Thyroid gland (tissue), 4 donors: ENCODE measurements around the gene PTPRN. TPM values are rescaled to one million over a fixed set of nuclear protein-coding genes. Genes with fewer than 3 reads are reported as not detected.

ENCODE experiments used
- DNase-seq, 2 donors: peaks; one replicate each; pipeline ENCODE4 v3.0.0-alpha.2; 2019
- H3K27ac ChIP-seq, 3 donors: fragments of 200-600 bp; sonication (generic); 1 replicate in 2 of 3; 2 replicates in 1 of 3; pipeline ENCODE4 v1.5.1; 2016 to 2019; ENCODE audit warnings: mild to moderate bottlenecking in 1 of 3, moderate library complexity in 1 of 3
- H3K27me3 ChIP-seq: fragments of 200-600 bp; sonication (generic); one replicate; pipeline ENCODE4 v1.5.1; 2019
- H3K36me3 ChIP-seq, 2 donors: fragments of 200-600 bp; sonication (generic); one replicate each; pipeline ENCODE4 v1.5.1; 2016 to 2019
- H3K4me1 ChIP-seq, 2 donors: fragments of 200-600 bp; sonication (generic); one replicate each; pipeline ENCODE4 v1.5.1; 2017 to 2019
- H3K4me3 ChIP-seq, 3 donors: fragments of 200-600 bp; sonication (generic); replicated peaks in 1 of 3; 1 replicate in 2 of 3; 2 replicates in 1 of 3; pipeline ENCODE4 v1.5.1; 2016; ENCODE audit warnings: mild to moderate bottlenecking in 1 of 3
- H3K9me3 ChIP-seq: fragments of 200-600 bp; sonication (generic); one replicate; pipeline ENCODE4 v1.5.1; 2017
- POLR2A ChIP-seq, 2 donors: fragments of 450-650 bp; IDR thresholded peaks; one replicate each; pipeline ENCODE4 v1.6.1; 2017; ENCODE audit warnings: antibody characterized with exemption in 2 of 2, mild to moderate bottlenecking in 2 of 2, moderate library complexity in 1 of 2
- WGBS, 2 donors: methylation state at CpG; one replicate each; pipeline ENCODE4 v1.1.5; 2017; 5-methylcytosine and 5-hydroxymethylcytosine counted together
- intact Hi-C: fragments of 100-400 bp; cut with DNase I; formaldehyde crosslinking; loops from one replicate; pipeline ENCODE4 v1.15.1; 2023
- total RNA-seq, 4 donors: library from RNA; depleted of rRNA; stranded (reverse); fragments of >200 nt; gene quantifications; one replicate each; pipeline ENCODE4 v1.2.3, GENCODE V29; 2016
- TF ChIP-seq, protein P1 (sequence below), 6 experiments: fragments of 200-600 bp in 3 of 6; fragments of 450-650 bp in 3 of 6; sonication (generic) in 3 of 6; IDR thresholded peaks; one replicate each; pipeline ENCODE4 v1.5.1; 2016 to 2019; ENCODE audit warnings: antibody characterized with exemption in 6 of 6, mild to moderate bottlenecking in 2 of 6, inconsistent platforms in 1 of 6, moderate library complexity in 1 of 6

The PTPRN gene
- total RNA-seq, 4 donors from 2014 or later: 1.9 to 4.6 (median 4.4) TPM; not detected in 1

DNA sequence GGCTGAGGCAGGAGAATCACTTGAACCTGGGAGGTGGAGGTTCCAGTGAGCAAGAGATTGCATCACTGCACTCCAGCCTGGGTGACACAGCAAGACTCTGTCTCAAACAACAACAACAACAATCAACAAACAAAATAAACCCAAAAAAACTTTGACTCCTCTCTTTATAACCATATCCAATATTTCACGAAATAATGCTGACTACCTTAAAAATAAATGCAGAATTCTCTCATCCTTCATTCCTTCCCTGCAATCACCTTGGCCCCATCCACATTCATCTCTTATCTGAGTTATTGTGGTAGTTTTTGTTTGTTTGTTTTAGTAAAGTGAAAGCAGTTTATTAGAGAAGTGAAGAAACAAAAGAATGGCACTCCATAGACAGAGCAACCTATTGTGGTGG is 3.2 kb downstream of the PTPRN start:
- 83 to 85% methylated on average over 1 of the region's 1 CpG for WGBS, 2 donors
- intact Hi-C loops: no loop called here
- H3K9me3 ChIP-seq: no peaks in the 10 kb centered on the region
- H3K27ac ChIP-seq: no peak overlapping the region
- no peaks in the 10 kb centered on the region for H3K4me1 ChIP-seq
- no peak overlapping the region for H3K4me3 ChIP-seq
- DNase-seq: no peak
- H3K27me3 ChIP-seq: peaks cover 10% of the 10 kb centered on the region
- no peaks in the 10 kb centered on the region for H3K36me3 ChIP-seq
- no peak for TF ChIP-seq POLR2A (IDR thresholded peaks at IDR 0.05)
- TF ChIP-seq, protein P1, sequence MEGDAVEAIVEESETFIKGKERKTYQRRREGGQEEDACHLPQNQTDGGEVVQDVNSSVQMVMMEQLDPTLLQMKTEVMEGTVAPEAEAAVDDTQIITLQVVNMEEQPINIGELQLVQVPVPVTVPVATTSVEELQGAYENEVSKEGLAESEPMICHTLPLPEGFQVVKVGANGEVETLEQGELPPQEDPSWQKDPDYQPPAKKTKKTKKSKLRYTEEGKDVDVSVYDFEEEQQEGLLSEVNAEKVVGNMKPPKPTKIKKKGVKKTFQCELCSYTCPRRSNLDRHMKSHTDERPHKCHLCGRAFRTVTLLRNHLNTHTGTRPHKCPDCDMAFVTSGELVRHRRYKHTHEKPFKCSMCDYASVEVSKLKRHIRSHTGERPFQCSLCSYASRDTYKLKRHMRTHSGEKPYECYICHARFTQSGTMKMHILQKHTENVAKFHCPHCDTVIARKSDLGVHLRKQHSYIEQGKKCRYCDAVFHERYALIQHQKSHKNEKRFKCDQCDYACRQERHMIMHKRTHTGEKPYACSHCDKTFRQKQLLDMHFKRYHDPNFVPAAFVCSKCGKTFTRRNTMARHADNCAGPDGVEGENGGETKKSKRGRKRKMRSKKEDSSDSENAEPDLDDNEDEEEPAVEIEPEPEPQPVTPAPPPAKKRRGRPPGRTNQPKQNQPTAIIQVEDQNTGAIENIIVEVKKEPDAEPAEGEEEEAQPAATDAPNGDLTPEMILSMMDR (IDR thresholded peaks at IDR 0.05): no peak

DNA sequence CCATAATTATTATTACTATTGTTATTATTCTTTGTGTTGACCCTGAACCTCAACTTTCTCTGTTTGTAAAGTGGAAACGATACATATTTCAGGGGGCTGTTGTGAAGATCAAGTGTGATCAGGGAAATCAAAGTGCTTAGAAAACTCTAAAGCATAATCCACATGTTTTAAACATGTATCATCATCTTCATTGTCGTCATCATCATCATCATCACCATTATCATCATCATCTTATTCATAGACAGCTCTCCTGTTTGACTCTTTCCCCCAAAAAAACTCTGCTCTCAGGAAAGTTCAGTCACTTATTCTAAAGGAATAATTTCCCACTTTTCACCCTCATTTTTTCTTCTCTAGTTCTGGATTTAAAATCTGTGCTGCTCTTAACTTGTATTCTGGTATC is 5.0 kb downstream of the PTPRN start:
- no peaks in the 10 kb centered on the region for H3K9me3 ChIP-seq
- no peak for TF ChIP-seq POLR2A (IDR thresholded peaks at IDR 0.05)
- TF ChIP-seq, protein P1 (IDR thresholded peaks at IDR 0.05): no peak
- H3K4me1 ChIP-seq: no peaks in the 10 kb centered on the region
- intact Hi-C loops: no loop called here
- H3K4me3 ChIP-seq: no peak overlapping the region
- 55% methylated on average over 2 of the region's 2 CpGs for WGBS, 2 donors
- H3K27me3 ChIP-seq: peaks cover 9% of the 10 kb centered on the region
- no peaks in the 10 kb centered on the region for H3K36me3 ChIP-seq
- H3K27ac ChIP-seq: no peak overlapping the region
- no peak for DNase-seq

DNA sequence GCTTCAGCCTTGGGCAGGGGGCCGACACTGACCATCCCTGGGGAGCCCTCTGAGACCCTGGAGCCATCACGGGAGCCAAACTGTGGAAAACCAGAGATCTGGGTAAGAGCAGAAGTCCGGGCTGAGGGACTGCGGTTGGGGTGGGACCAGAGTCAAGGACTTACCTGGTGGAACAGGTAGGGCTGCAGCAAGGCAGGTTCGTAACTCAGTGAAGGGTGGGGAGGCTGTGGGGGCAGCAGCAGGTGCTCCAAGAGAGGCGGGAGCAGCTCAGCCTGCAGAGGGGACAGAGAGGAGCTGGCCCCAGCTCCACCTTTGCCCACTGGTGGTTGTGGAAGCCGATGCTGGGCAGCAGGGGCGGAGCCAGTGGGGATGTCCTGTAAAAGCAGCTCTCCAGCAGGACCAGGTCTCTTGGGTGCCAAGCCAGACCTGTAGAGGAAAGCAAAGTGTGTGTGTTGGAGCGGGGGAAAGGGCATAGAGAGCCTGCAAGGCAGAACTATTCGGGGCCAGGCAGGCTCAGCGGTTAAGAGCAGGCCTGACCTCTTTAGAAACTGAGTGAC is 6.7 kb downstream of the PTPRN start:
- H3K9me3 ChIP-seq: no peaks in the 10 kb centered on the region
- DNase-seq: no peak
- TF ChIP-seq, protein P1 (IDR thresholded peaks at IDR 0.05): no peak
- TF ChIP-seq POLR2A (IDR thresholded peaks at IDR 0.05): no peak
- H3K27ac ChIP-seq: no peak overlapping the region
- 54 to 55% methylated on average over 10 of the region's 11 CpGs for WGBS, 2 donors
- no peaks in the 10 kb centered on the region for H3K27me3 ChIP-seq
- no peaks in the 10 kb centered on the region for H3K36me3 ChIP-seq
- intact Hi-C loops: no loop called here
- no peak overlapping the region for H3K4me3 ChIP-seq
- H3K4me1 ChIP-seq: no peaks in the 10 kb centered on the region

DNA sequence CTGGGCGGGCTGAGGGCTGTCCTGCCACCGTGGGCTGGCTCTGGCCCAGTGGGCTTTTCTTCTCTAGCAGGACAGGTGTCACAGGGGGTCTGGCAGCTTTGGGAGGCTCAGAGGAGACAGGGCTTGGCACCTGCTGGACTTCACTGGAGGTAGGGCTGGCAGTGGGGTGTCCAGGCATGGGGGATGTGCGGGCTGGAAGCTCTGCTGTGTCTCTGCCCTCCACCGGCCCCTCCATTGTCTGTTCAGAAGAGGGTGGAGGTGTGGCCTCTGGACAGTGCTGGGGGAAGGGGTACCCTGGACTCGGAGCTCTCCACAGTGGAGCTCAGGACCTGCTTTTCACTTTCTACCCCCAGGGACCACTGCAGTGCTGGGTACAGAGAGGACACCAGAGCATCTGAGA is 9.2 kb downstream of the PTPRN start:
- DNase-seq: no peak
- Histone ChIP-seq H3K27me3 (no peaks in the 10 kb centered on the region), H3K9me3 (no peaks in the 10 kb centered on the region), H3K27ac (no peak overlapping the region), H3K36me3 (no peaks in the 10 kb centered on the region), H3K4me1 (peaks cover 2 to 3% of the 10 kb centered on the region in 2 donors), H3K4me3 (no peak overlapping the region)
- 52 to 60% methylated on average over 5 of the region's 5 CpGs for WGBS, 2 donors
- TF ChIP-seq, protein P1 (IDR thresholded peaks at IDR 0.05): no peak
- TF ChIP-seq POLR2A (IDR thresholded peaks at IDR 0.05): no peak
- intact Hi-C loops: no loop called here

DNA sequence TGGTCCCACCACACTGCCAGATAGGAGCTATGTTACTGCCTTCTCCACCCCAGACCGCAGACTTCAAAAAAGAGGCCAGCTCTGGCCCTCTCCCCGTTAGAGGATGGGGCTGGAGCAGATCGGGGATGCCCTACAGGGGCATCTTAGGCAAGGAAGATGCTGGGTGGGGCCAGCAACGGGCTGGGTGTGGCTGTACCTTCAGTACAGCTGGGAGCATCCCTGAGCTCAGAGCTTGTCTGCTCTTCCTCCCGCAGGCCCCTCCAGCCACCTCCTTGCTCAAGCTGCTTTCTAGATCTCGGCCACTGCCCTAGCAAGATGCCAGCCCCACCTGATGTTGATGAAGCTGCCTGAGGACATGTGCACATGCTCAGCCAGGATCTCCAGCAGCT is 9.8 kb downstream of the PTPRN start:
- H3K4me3 ChIP-seq: no peak overlapping the region
- no peaks in the 10 kb centered on the region for H3K27me3 ChIP-seq
- no peak for DNase-seq
- no peaks in the 10 kb centered on the region for H3K9me3 ChIP-seq
- no peak for TF ChIP-seq POLR2A (IDR thresholded peaks at IDR 0.05)
- TF ChIP-seq, protein P1 (IDR thresholded peaks at IDR 0.05): no peak
- H3K27ac ChIP-seq: no peak overlapping the region
- WGBS, 2 donors: 73% methylated on average over 3 to 5 of the region's 6 CpGs
- H3K4me1 ChIP-seq: peaks cover 4 to 7% of the 10 kb centered on the region in 2 donors
- H3K36me3 ChIP-seq: no peaks in the 10 kb centered on the region
- intact Hi-C loops: loop anchor here (5.0 kb wide), 2 partner anchors 142 to 242 kb away; no protein-coding TSS in a partner anchor
